ENCODE measurements around the gene NDUFA7. TPM values are rescaled to one million over a fixed set of nuclear protein-coding genes. Genes with fewer than 3 reads are reported as not detected.
"Not testable (repeated sequence)": the region's sequence is repeated elsewhere in the genome, so short reads cannot be mapped to it uniquely, and the experiment has no call there.

NDUFA7 gene
- total and polyA plus RNA-seq, 2 donors (not counting 1 experiment from before 2014, with no cell fraction given) = 28.6 to 71.7 TPM

DNA sequence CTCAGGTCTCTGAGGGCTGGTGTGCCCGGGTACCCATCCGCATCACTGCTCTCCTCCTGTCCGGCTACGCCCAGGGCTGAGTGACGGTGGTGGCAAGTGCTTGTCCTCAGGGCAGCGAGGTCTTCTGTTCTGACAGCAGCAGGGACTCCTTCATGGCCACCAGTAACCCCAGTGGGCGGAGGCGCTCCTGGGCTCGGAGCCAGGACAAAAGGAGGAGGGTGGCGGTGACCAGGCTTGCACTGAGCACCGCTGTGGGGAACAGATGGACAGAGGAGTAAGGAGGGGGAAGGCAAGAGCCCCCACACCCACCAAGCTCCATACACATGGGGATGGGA is 18.9 kb downstream of the NDUFA7 start:
- Mint-ChIP-seq H3K9me3 (ENCODE audit: insufficient read depth) (no peaks in the 10 kb centered on the region), H3K4me3 (no peak overlapping the region), H3K27ac (no peak overlapping the region), H3K27me3 (no peaks in the 10 kb centered on the region), H3K4me1 (peaks cover 7% of the 10 kb centered on the region)
- no peak for ATAC-seq (ENCODE audit: low read depth)
- Histone ChIP-seq H3K9ac (ENCODE audit: low read length) (no peak overlapping the region), H3K9me3 (ENCODE audit: control extremely low read depth in 1 of 3, control insufficient read depth in 2 of 3, insufficient read depth in 1 of 3, low read length in 2 of 3) (no peaks in the 10 kb centered on the region), H4K20me1 (ENCODE audit: control insufficient read depth, insufficient read depth, low read length, poor library complexity, severe bottlenecking) (no peaks in the 10 kb centered on the region), H3K4me2 (replicated peaks; ENCODE audit: low read depth, low read length, poor library complexity, severe bottlenecking) (no peak overlapping the region), H3K27ac (ENCODE audit: low read length in 2 of 2) (no peak overlapping the region), H3K27me3 (replicated peaks in 1 of 4; ENCODE audit: control extremely low read depth in 1 of 4, control insufficient read depth in 3 of 4, insufficient read depth in 4 of 4, low read length in 3 of 4) (no peaks in the 10 kb centered on the region), H3K4me3 (ENCODE audit: control extremely low read depth in 1 of 5, extremely low read depth in 1 of 5, insufficient read depth in 1 of 5, low read depth in 2 of 5, low read length in 4 of 5) (no peak overlapping the region), H3K36me3 (replicated peaks in 1 of 2; ENCODE audit: control extremely low read depth in 1 of 2, control insufficient read depth in 1 of 2, extremely low read depth in 1 of 2, insufficient read depth in 2 of 2, low read length in 1 of 2) (no peaks in the 10 kb centered on the region), H3K4me1 (ENCODE audit: control insufficient read depth in 2 of 2, insufficient read depth in 2 of 2, low read length in 2 of 2) (peaks cover 2 to 4% of the 10 kb centered on the region in 2 donors), H2AFZ (ENCODE audit: insufficient read depth, low read depth, low read length, poor library complexity, severe bottlenecking) (no peak overlapping the region), H3K79me2 (ENCODE audit: control insufficient read depth, insufficient read depth, low read length) (peaks cover 7% of the 10 kb centered on the region)
- POLR2A ChIA-PET = no interaction called here
- CTCF ChIA-PET = interaction anchor here (0.6 kb wide), 1 partner anchor 136 kb away, joined by 4 read pairs; no protein-coding TSS in a partner anchor
- no peak for TF ChIP-seq EZH2 (IDR thresholded peaks at IDR 0.05; ENCODE audit: borderline replicate concordance, insufficient read depth, low read depth, low read length, poor library complexity, severe bottlenecking)
- WGBS (ENCODE audit: insufficient coverage) = 90% methylated on average over 6 of the region's 11 CpGs
- intact Hi-C loops (cut with micrococcal nuclease) = loop anchor here (10.0 kb wide), 1 partner anchor 1108 kb away; no protein-coding TSS in a partner anchor
- DNase-seq = no peak

DNA sequence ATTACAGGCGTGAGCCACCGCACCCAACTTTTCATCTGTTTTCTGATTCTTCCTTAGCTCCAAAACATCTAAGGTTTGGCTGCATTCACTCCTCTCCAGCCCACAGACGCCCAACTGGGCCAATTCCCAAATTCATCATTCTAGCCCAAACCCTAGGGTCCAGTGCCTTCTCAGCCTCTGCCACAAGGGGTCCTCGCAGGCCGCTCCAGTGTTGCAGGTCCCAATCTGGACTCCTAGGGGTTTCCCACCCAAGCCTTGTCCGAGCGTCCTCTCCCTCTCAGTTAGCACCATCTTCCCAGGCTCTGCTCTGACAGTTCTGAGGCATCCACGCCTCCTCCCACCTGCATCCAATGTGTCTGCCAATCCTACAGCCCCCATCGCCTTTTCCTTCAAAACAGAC is 29.8 kb downstream of the NDUFA7 start:
- no CpG with 5 or more reads among the region's 9 CpGs for WGBS (ENCODE audit: insufficient coverage)
- H3K4me3 Mint-ChIP-seq; H3K4me2 ChIP-seq (replicated peaks; ENCODE audit: low read depth, low read length, poor library complexity, severe bottlenecking); intact Hi-C loops (cut with micrococcal nuclease); POLR2A ChIA-PET; H3K4me1 Mint-ChIP-seq; H4K20me1 ChIP-seq (ENCODE audit: control insufficient read depth, insufficient read depth, low read length, poor library complexity, severe bottlenecking); H3K79me2 ChIP-seq (ENCODE audit: control insufficient read depth, insufficient read depth, low read length); H3K9me3 Mint-ChIP-seq (ENCODE audit: insufficient read depth); H3K9me3 ChIP-seq (ENCODE audit: control extremely low read depth in 1 of 3, control insufficient read depth in 2 of 3, insufficient read depth in 1 of 3, low read length in 2 of 3); H3K36me3 ChIP-seq (replicated peaks in 1 of 2; ENCODE audit: control extremely low read depth in 1 of 2, control insufficient read depth in 1 of 2, extremely low read depth in 1 of 2, insufficient read depth in 2 of 2, low read length in 1 of 2); H3K27ac ChIP-seq (ENCODE audit: low read length in 2 of 2); CTCF ChIA-PET; H3K4me3 ChIP-seq (ENCODE audit: control extremely low read depth in 1 of 5, extremely low read depth in 1 of 5, insufficient read depth in 1 of 5, low read depth in 2 of 5, low read length in 4 of 5); H3K4me1 ChIP-seq (ENCODE audit: control insufficient read depth in 2 of 2, insufficient read depth in 2 of 2, low read length in 2 of 2); H3K9ac ChIP-seq (ENCODE audit: low read length); H3K27me3 Mint-ChIP-seq; H2AFZ ChIP-seq (ENCODE audit: insufficient read depth, low read depth, low read length, poor library complexity, severe bottlenecking); H3K27ac Mint-ChIP-seq; H3K27me3 ChIP-seq (replicated peaks in 1 of 4; ENCODE audit: control extremely low read depth in 1 of 4, control insufficient read depth in 3 of 4, insufficient read depth in 4 of 4, low read length in 3 of 4); DNase-seq: not testable (repeated sequence)
- peak; percentile 81 for ATAC-seq (ENCODE audit: low read depth)

DNA sequence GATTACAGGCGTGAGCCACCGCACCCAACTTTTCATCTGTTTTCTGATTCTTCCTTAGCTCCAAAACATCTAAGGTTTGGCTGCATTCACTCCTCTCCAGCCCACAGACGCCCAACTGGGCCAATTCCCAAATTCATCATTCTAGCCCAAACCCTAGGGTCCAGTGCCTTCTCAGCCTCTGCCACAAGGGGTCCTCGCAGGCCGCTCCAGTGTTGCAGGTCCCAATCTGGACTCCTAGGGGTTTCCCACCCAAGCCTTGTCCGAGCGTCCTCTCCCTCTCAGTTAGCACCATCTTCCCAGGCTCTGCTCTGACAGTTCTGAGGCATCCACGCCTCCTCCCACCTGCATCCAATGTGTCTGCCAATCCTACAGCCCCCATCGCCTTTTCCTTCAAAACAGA is 44.7 kb downstream of the NDUFA7 start:
- DNase-seq; H3K4me1 Mint-ChIP-seq; POLR2A ChIA-PET; CTCF ChIA-PET; H3K4me3 Mint-ChIP-seq; H3K27ac Mint-ChIP-seq; H3K27me3 ChIP-seq (replicated peaks in 1 of 4; ENCODE audit: control extremely low read depth in 1 of 4, control insufficient read depth in 3 of 4, insufficient read depth in 4 of 4, low read length in 3 of 4); H3K4me1 ChIP-seq (ENCODE audit: control insufficient read depth in 2 of 2, insufficient read depth in 2 of 2, low read length in 2 of 2); H3K27ac ChIP-seq (ENCODE audit: low read length in 2 of 2); H3K79me2 ChIP-seq (ENCODE audit: control insufficient read depth, insufficient read depth, low read length); H3K9me3 ChIP-seq (ENCODE audit: control extremely low read depth in 1 of 3, control insufficient read depth in 2 of 3, insufficient read depth in 1 of 3, low read length in 2 of 3); H3K9me3 Mint-ChIP-seq (ENCODE audit: insufficient read depth); H3K4me3 ChIP-seq (ENCODE audit: control extremely low read depth in 1 of 5, extremely low read depth in 1 of 5, insufficient read depth in 1 of 5, low read depth in 2 of 5, low read length in 4 of 5); H3K4me2 ChIP-seq (replicated peaks; ENCODE audit: low read depth, low read length, poor library complexity, severe bottlenecking); H3K27me3 Mint-ChIP-seq; H4K20me1 ChIP-seq (ENCODE audit: control insufficient read depth, insufficient read depth, low read length, poor library complexity, severe bottlenecking); H3K36me3 ChIP-seq (replicated peaks in 1 of 2; ENCODE audit: control extremely low read depth in 1 of 2, control insufficient read depth in 1 of 2, extremely low read depth in 1 of 2, insufficient read depth in 2 of 2, low read length in 1 of 2); intact Hi-C loops (cut with micrococcal nuclease); H2AFZ ChIP-seq (ENCODE audit: insufficient read depth, low read depth, low read length, poor library complexity, severe bottlenecking); H3K9ac ChIP-seq (ENCODE audit: low read length): not testable (repeated sequence)
- ATAC-seq (ENCODE audit: low read depth) = peak; percentile 80
- WGBS (ENCODE audit: insufficient coverage) = no CpG with 5 or more reads among the region's 9 CpGs
